PC-3 (cell line): Measurements from ENCODE around the gene RABGEF1.

Source experiments
- EZH2 ChIP-seq: fragments of 300-600 bp; sonication (generic); IDR thresholded peaks from one replicate; pipeline ENCODE4 v1.6.1; 2017; ENCODE audit warnings: antibody characterized with exemption, mild to moderate bottlenecking, low read length; ENCODE audit not compliant: unreplicated experiment
- TF ChIP-seq, protein P1 (sequence below): fragments of 300-600 bp; sonication (generic); conservative IDR thresholded peaks from 2 replicates; pipeline ENCODE4 v1.5.1; 2017; ENCODE audit warnings: antibody characterized with exemption, low read depth, mild to moderate bottlenecking, low read length

DNA sequence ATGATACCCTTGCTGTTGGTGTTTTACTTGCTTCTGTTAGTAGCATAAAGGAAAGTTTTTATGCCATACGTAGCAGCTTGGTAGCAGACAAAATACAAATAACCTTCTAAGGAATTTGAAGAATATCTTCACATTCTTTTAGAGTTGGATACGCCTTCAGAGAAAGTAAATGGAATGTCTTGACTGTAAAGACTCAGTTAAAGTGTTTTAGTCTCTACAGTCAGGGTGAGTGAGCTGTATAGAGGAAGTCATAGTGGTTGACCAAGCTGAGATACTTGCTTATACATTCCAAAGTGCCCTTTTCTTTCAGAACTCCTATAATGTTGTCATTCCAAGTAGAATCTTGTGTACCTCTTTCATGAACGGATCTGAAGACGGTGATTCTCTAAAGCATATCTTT, 37.7 kb downstream of the RABGEF1 start:
- TF ChIP-seq, protein P1, sequence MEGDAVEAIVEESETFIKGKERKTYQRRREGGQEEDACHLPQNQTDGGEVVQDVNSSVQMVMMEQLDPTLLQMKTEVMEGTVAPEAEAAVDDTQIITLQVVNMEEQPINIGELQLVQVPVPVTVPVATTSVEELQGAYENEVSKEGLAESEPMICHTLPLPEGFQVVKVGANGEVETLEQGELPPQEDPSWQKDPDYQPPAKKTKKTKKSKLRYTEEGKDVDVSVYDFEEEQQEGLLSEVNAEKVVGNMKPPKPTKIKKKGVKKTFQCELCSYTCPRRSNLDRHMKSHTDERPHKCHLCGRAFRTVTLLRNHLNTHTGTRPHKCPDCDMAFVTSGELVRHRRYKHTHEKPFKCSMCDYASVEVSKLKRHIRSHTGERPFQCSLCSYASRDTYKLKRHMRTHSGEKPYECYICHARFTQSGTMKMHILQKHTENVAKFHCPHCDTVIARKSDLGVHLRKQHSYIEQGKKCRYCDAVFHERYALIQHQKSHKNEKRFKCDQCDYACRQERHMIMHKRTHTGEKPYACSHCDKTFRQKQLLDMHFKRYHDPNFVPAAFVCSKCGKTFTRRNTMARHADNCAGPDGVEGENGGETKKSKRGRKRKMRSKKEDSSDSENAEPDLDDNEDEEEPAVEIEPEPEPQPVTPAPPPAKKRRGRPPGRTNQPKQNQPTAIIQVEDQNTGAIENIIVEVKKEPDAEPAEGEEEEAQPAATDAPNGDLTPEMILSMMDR, result no peak
- TF ChIP-seq EZH2, result no peak
